ENCODE measurements around the gene SPAG8. TPM values are rescaled to one million over a fixed set of nuclear protein-coding genes. Genes with fewer than 3 reads are reported as not detected.

SPAG8 gene
- total and polyA plus RNA-seq, 2 experiments from 2014 or later, result 0.45 TPM

- Mint-ChIP-seq H3K27ac (peak overlapping the region; percentile 73), H3K4me3 (peak overlapping the region; percentile 77), H3K9me3 (no peaks in the 10 kb centered on the region), H3K27me3 (ENCODE audit: insufficient read depth, low read depth, poor library complexity) (peaks cover 10% of the 10 kb centered on the region), H3K4me1 (peaks cover 28% of the 10 kb centered on the region), H3K36me3 (ENCODE audit: low read depth) (peaks cover 3% of the 10 kb centered on the region; the same call in 2 of the 3 replicates)
- Histone ChIP-seq H4K20me1 (replicated peaks; ENCODE audit: insufficient read depth) (no peaks in the 10 kb centered on the region), H3K36me3 (ENCODE audit: insufficient read depth) (no peaks in the 10 kb centered on the region), H3K9me2 (ENCODE audit: insufficient read depth) (0 out of 2 replicates have a peak, but pooled peaks cover 4% of the 10 kb centered on the region), H3K79me2 (replicated peaks; ENCODE audit: insufficient read depth) (no peaks in the 10 kb centered on the region), H3K27ac (ENCODE audit: low read depth) (peak overlapping the region; percentile 35), H3K4me1 (ENCODE audit: insufficient read depth) (peaks cover 31% of the 10 kb centered on the region), H3F3A (replicated peaks; ENCODE audit: low read depth) (no peaks in the 10 kb centered on the region; the same call in 1 of the 2 replicates), H3K4me2 (peak overlapping the region; percentile 84), H2AFZ (peak overlapping the region; percentile 89), H3K4me3 (peak overlapping the region; percentile 80), H3K27me3 (ENCODE audit: insufficient read depth) (peaks cover 10% of the 10 kb centered on the region; the same call in 1 of the 2 replicates)
- ATAC-seq (peak; percentile 83), DNase-seq (ENCODE audit: low spot score) (peak; percentile 84)
- no peak for TF ChIP-seq ZNF331 (CRISPR knock-in tag; IDR thresholded peaks at IDR 0.05; ENCODE audit: low read depth)
- no peak for TF ChIP-seq NANOG (IDR thresholded peaks at IDR 0.05; ENCODE audit: borderline replicate concordance)
- TF ChIP-seq CREB1 (CRISPR knock-in tag; IDR thresholded peaks at IDR 0.05; ENCODE audit: low read depth), result 0 out of 2 replicates have a peak, but pooled peaks have one; percentile 40
- TF ChIP-seq ZNF114 (CRISPR knock-in tag; IDR thresholded peaks at IDR 0.05), result no peak
- no peak for TF ChIP-seq EZH2phosphoT487 (IDR thresholded peaks at IDR 0.05; ENCODE audit: unreplicated experiment)
- TF ChIP-seq ETS1 (IDR thresholded peaks at IDR 0.05), result 0 out of 2 replicates have a peak, but pooled peaks have one; percentile 11
- TF ChIP-seq CTCF (conservative IDR thresholded peaks at IDR 0.05; ENCODE audit: low read depth in 2 of 2), result no peak
- no peak for TF ChIP-seq ZNF462 (CRISPR knock-in tag; IDR thresholded peaks at IDR 0.05)
- no peak for TF ChIP-seq REST (IDR thresholded peaks at IDR 0.05; ENCODE audit: unreplicated experiment)
- no peak for TF ChIP-seq EZH2 (IDR thresholded peaks at IDR 0.05; ENCODE audit: low read depth, unreplicated experiment)
- peak; percentile 75 for TF ChIP-seq POLR2AphosphoS5 (IDR thresholded peaks at IDR 0.05; ENCODE audit: low read depth)
- no peak for TF ChIP-seq STAT1 (IDR thresholded peaks at IDR 0.05; ENCODE audit: unreplicated experiment)
These were observed 34.0 kb upstream of the SPAG8 start for GRCh38 chr9:35845824-35846771.

All from GM23338 (cell line).